Mammary epithelial cell (primary cell): ENCODE data around the gene EED.

ENCODE experiments used
- EZH2 ChIP-seq: IDR thresholded peaks from 2 replicates; pipeline ENCODE4 v1.6.1; 2012; ENCODE audit warnings: low read length, inconsistent platforms, borderline replicate concordance
- TF ChIP-seq, protein P1 (sequence below), 2 donors: IDR thresholded peaks in 1 of 2; conservative IDR thresholded peaks in 1 of 2; 2 replicates each; pipeline ENCODE4 v1.5.1; 2011 to 2012; ENCODE audit warnings: inconsistent platforms in 2 of 2, low read length in 2 of 2, mild to moderate bottlenecking in 2 of 2, control low read depth in 1 of 2, low read depth in 1 of 2; ENCODE audit not compliant: insufficient read depth in 1 of 2; ENCODE audit errors: extremely low read depth in 1 of 2

- TF ChIP-seq, protein P1, sequence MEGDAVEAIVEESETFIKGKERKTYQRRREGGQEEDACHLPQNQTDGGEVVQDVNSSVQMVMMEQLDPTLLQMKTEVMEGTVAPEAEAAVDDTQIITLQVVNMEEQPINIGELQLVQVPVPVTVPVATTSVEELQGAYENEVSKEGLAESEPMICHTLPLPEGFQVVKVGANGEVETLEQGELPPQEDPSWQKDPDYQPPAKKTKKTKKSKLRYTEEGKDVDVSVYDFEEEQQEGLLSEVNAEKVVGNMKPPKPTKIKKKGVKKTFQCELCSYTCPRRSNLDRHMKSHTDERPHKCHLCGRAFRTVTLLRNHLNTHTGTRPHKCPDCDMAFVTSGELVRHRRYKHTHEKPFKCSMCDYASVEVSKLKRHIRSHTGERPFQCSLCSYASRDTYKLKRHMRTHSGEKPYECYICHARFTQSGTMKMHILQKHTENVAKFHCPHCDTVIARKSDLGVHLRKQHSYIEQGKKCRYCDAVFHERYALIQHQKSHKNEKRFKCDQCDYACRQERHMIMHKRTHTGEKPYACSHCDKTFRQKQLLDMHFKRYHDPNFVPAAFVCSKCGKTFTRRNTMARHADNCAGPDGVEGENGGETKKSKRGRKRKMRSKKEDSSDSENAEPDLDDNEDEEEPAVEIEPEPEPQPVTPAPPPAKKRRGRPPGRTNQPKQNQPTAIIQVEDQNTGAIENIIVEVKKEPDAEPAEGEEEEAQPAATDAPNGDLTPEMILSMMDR (conservative IDR thresholded peaks at IDR 0.05 in 1 of 2, IDR thresholded peaks at IDR 0.05 in 1 of 2; ENCODE audit: extremely low read depth in 1 of 2, insufficient read depth in 1 of 2, low read depth in 1 of 2, low read length in 2 of 2), result no peak
- no peak for TF ChIP-seq EZH2
These were observed 35.2 kb downstream of the EED start for GRCh38 chr11:86279747-86280146.
